ENCODE results near the gene ZNF662. TPM values are rescaled to one million over a fixed set of nuclear protein-coding genes. Genes with fewer than 3 reads are reported as not detected.
A peak's percentile ranks its signal among the peaks of the same experiment; 100 is the strongest.

The ZNF662 gene
- 10 to 100 TPM in 1 of 6 experiments, 1 to 10 TPM in 5; 1.4 to 10.9 (median 3.3) TPM for total RNA-seq
- long read RNA-seq, partial matches to known transcripts: 0 of 2 reads
- long read RNA-seq, other reads (novel, unspliced or antisense): 2 of 2 reads

GRCh38 chr3:42906070-42906847, at the start of gene ZNF662:
Gene ZNF662, plus strand, starts transcription at chr3:42906142. Its CDS starts 1,973 bp downstream, at chr3:42908115.
- DNase-seq (peak; percentile 54 to 69 (median 61)), ATAC-seq (peak; percentile 84 to 92 (median 92))
- Histone ChIP-seq H3K4me1 (peaks cover 0 to 4% (median 0%) of the 10 kb centered on the region in 4 donors), H3K4me3 (peak within 1 kb of the TSS; percentile 54 to 71 (median 64)), H3K27me3 (no peaks in the 10 kb centered on the region), H3K36me3 (no peaks in the 10 kb centered on the region), H3K9me3 (no peaks in the 10 kb centered on the region), H3K27ac (no peak within 1 kb of the TSS)
- TF ChIP-seq POLR2A (IDR thresholded peaks at IDR 0.05): peak; percentile 20
- TF ChIP-seq CTCF (IDR thresholded peaks at IDR 0.05): no peak
- 18% methylated on average over 9 of the region's 59 CpGs for WGBS (ENCODE audit: insufficient coverage, low coverage, low lambda C conversion rate, missing lambda C conversion rate)
- intact Hi-C loops (cut with DNase I): no loop called here

DNA sequence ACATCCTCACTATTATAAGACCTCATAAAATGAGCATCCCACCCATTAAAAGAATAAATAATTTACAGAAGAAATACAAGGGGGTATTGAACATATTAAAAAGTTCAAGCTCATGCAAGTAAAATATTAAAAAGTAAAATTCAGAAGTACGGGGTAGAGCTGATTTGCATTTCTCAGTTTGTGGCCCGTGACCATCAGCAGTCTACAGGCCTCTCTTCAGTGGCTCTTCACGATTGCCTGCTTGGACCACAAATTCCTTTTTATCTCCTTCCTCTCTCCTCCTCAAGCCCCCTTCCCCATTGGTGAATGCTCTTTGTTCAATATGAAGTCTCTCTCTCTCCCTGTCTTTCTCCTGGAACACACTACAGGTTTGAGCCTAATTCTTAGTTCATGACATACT, 49.4 kb upstream of the ZNF662 start:
- DNase-seq (no peak), ATAC-seq (no peak)
- intact Hi-C loops (cut with DNase I): no loop called here
- H3K27me3 ChIP-seq: no peaks in the 10 kb centered on the region
- peaks cover 0 to 53% (median 21%) of the 10 kb centered on the region in 4 donors for H3K4me1 ChIP-seq
- peak overlapping the region; percentile 63 to 85 (median 76) for H3K27ac ChIP-seq
- no peaks in the 10 kb centered on the region for H3K9me3 ChIP-seq
- TF ChIP-seq CTCF (IDR thresholded peaks at IDR 0.05) (no peak), POLR2A (IDR thresholded peaks at IDR 0.05) (no peak)
- H3K36me3 ChIP-seq: no peaks in the 10 kb centered on the region
- peak overlapping the region in 2 of 3 donors; percentile 17 to 22 for H3K4me3 ChIP-seq
- 77% methylated on average over 3 of the region's 3 CpGs for WGBS (ENCODE audit: insufficient coverage, low coverage, low lambda C conversion rate, missing lambda C conversion rate)

- no peak overlapping the region for H3K27ac ChIP-seq
- H3K4me1 ChIP-seq: peaks cover 0 to 21% (median 0%) of the 10 kb centered on the region in 4 donors
- no peak for ATAC-seq
- intact Hi-C loops (cut with DNase I): no loop called here
- no peak for DNase-seq
- TF ChIP-seq POLR2A (IDR thresholded peaks at IDR 0.05): no peak
- no peak for TF ChIP-seq CTCF (IDR thresholded peaks at IDR 0.05)
- WGBS (ENCODE audit: insufficient coverage, low coverage, low lambda C conversion rate, missing lambda C conversion rate): 100% methylated on average over 7 of the region's 15 CpGs
- no peaks in the 10 kb centered on the region for H3K27me3 ChIP-seq
- H3K9me3 ChIP-seq: no peaks in the 10 kb centered on the region
- H3K36me3 ChIP-seq: no peaks in the 10 kb centered on the region
- no peak overlapping the region for H3K4me3 ChIP-seq
Observed at GRCh38 chr3:42864321-42864950, 41.5 kb upstream of the ZNF662 start.

- Histone ChIP-seq H3K4me3 (no peak overlapping the region), H3K4me1 (peaks cover 0 to 21% (median 0%) of the 10 kb centered on the region in 4 donors), H3K36me3 (no peaks in the 10 kb centered on the region), H3K9me3 (no peaks in the 10 kb centered on the region), H3K27ac (no peak overlapping the region), H3K27me3 (no peaks in the 10 kb centered on the region)
- intact Hi-C loops (cut with DNase I): no loop called here
- 100% methylated on average over 1 of the region's 8 CpGs for WGBS (ENCODE audit: insufficient coverage, low coverage, low lambda C conversion rate, missing lambda C conversion rate)
- no peak for ATAC-seq
- no peak for TF ChIP-seq POLR2A (IDR thresholded peaks at IDR 0.05)
- no peak for TF ChIP-seq CTCF (IDR thresholded peaks at IDR 0.05)
- DNase-seq: no peak
Observed at GRCh38 chr3:42865256-42865655, 40.7 kb upstream of the ZNF662 start.

All from right lobe of liver (tissue), 6 donors.